ENCODE data around the gene ABCC2.
"Not testable (repeated sequence)": the region's sequence is repeated elsewhere in the genome, so short reads cannot be mapped to it uniquely, and the experiment has no call there.

ABCC2 gene

DNA sequence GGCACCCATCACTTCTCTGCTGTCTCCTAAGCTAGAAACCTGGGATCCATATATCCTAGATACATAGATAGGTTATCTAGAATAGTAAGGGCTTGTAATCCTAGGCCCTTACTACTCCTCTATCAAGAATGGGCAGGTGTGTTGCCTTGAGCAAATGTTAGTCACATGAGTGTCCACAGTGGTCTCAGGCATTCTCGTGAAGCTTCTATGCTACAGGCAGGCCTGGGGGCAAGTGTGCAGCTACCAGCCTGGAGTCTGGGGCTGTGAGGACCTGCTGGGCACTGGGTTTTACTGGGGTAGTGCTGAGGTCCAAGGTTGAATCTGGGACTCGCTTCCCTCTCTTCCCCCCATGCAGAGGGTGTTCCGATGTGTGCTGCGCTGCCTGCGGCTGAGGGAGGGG lies 91.4 kb downstream of the ABCC2 start:
- no peaks in the 10 kb centered on the region for H3K9me3 ChIP-seq (ENCODE audit: control insufficient read depth, insufficient read depth, low read depth, low read length)
- H3K36me3 ChIP-seq (ENCODE audit: control insufficient read depth, insufficient read depth, low read length): peaks cover 37% of the 10 kb centered on the region
- no peaks in the 10 kb centered on the region; the same call in 1 of the 2 replicates for H3K4me1 ChIP-seq (ENCODE audit: control insufficient read depth, insufficient read depth, low read length)
- no peak overlapping the region for H3K27ac ChIP-seq (ENCODE audit: low read depth, low read length)
- no peak overlapping the region for H3K9ac ChIP-seq (ENCODE audit: low read length)
- H3K4me3 ChIP-seq (ENCODE audit: low read depth, low read length): no peak overlapping the region
- no peaks in the 10 kb centered on the region for H3K27me3 ChIP-seq (ENCODE audit: control insufficient read depth, insufficient read depth, low read length)

GRCh38 chr10:99874341-99875085 lies 92.1 kb downstream of the ABCC2 start:
- Histone ChIP-seq H3K36me3 (ENCODE audit: control insufficient read depth, insufficient read depth, low read length) (peaks cover 43% of the 10 kb centered on the region), H3K27ac (ENCODE audit: low read depth, low read length) (no peak overlapping the region), H3K9me3 (ENCODE audit: control insufficient read depth, insufficient read depth, low read depth, low read length) (no peaks in the 10 kb centered on the region), H3K27me3 (ENCODE audit: control insufficient read depth, insufficient read depth, low read length) (no peaks in the 10 kb centered on the region), H3K9ac (ENCODE audit: low read length) (no peak overlapping the region), H3K4me3 (ENCODE audit: low read depth, low read length) (no peak overlapping the region), H3K4me1 (ENCODE audit: control insufficient read depth, insufficient read depth, low read length) (no peaks in the 10 kb centered on the region; the same call in 1 of the 2 replicates)

- no peak overlapping the region for H3K9ac ChIP-seq (ENCODE audit: low read length)
- peaks cover 53% of the 10 kb centered on the region for H3K36me3 ChIP-seq (ENCODE audit: control insufficient read depth, insufficient read depth, low read length)
- H3K4me1 ChIP-seq (ENCODE audit: control insufficient read depth, insufficient read depth, low read length): no peaks in the 10 kb centered on the region
- no peaks in the 10 kb centered on the region for H3K9me3 ChIP-seq (ENCODE audit: control insufficient read depth, insufficient read depth, low read depth, low read length)
- H3K4me3 ChIP-seq (ENCODE audit: low read depth, low read length): no peak overlapping the region
- H3K27me3 ChIP-seq (ENCODE audit: control insufficient read depth, insufficient read depth, low read length): no peaks in the 10 kb centered on the region
- no peak overlapping the region for H3K27ac ChIP-seq (ENCODE audit: low read depth, low read length)
Measured at GRCh38 chr10:99875473-99875872, 93.0 kb downstream of the ABCC2 start.

DNA sequence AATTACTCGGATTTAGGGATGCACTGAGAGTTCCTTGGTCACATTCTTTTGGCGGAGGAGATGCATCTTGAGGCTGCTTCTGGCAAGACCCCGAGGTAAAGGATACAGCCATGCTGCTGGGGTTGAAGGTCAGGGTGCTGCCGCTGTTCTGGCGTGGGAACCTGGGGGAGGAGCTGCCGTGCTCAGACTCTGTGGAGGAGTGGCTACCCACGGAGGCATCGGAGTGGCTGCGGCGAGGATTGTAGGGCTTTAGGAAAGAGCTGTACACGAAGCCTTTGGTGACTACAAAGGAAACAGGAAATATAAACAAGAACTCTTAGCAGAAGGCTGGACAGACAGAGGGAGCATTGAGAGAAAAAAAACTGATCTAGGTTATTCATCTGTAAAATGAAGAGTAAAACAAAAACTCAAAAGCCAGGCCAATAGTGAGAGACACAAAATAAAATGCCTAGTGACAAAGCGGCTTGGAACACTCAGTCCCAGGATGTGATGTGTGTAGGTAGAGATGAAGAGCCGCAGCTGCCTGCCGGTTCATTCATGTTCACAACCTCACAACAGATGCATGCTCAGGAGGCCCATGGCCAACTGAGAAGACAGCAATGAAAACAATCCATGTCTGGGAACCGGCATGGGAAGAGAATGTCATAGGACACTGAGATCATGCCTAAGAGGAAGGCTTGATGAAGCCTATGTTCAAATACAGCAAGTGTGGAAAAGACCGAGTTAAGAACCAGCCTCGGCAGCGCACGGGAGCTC lies 97.8 kb downstream of the ABCC2 start:
- H3K36me3 ChIP-seq (ENCODE audit: control insufficient read depth, insufficient read depth, low read length): peaks cover 99% of the 10 kb centered on the region
- no peak overlapping the region for H3K4me3 ChIP-seq (ENCODE audit: low read depth, low read length)
- no peak overlapping the region for H3K9ac ChIP-seq (ENCODE audit: low read length)
- no peak overlapping the region for H3K27ac ChIP-seq (ENCODE audit: low read depth, low read length)
- H3K27me3 ChIP-seq (ENCODE audit: control insufficient read depth, insufficient read depth, low read length): no peaks in the 10 kb centered on the region
- H3K9me3 ChIP-seq (ENCODE audit: control insufficient read depth, insufficient read depth, low read depth, low read length): no peaks in the 10 kb centered on the region
- no peaks in the 10 kb centered on the region for H3K4me1 ChIP-seq (ENCODE audit: control insufficient read depth, insufficient read depth, low read length)

DNA sequence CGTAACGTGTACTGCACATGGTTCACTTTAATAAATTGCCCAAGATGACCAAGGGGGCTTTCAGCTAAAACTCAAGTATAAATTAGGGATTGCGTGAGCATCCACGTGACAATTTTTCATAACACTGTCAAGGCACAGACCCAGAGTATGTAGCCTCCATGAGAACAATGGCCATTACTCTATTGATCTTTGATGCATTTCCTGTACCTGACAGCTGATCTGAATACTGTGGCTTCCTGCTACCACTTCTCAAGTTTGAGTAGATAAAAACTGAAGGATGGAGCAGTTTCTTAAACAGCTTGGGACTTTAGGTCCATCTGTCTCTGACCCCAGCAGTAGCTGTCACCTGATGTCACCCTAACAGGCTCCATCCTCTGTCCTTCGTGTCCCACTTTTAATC lies 98.9 kb downstream of the ABCC2 start:
- Histone ChIP-seq H3K27me3 (ENCODE audit: control insufficient read depth, insufficient read depth, low read length) (no peaks in the 10 kb centered on the region), H3K9ac (ENCODE audit: low read length) (no peak overlapping the region), H3K27ac (ENCODE audit: low read depth, low read length) (no peak overlapping the region), H3K4me1 (ENCODE audit: control insufficient read depth, insufficient read depth, low read length) (no peaks in the 10 kb centered on the region), H3K9me3 (ENCODE audit: control insufficient read depth, insufficient read depth, low read depth, low read length) (no peaks in the 10 kb centered on the region), H3K4me3 (ENCODE audit: low read depth, low read length) (no peak overlapping the region), H3K36me3 (ENCODE audit: control insufficient read depth, insufficient read depth, low read length) (peaks cover 99% of the 10 kb centered on the region)

GRCh38 chr10:99883523-99883922 lies 101.1 kb downstream of the ABCC2 start:
- H3K27ac ChIP-seq (ENCODE audit: low read depth, low read length): no peak overlapping the region
- no peaks in the 10 kb centered on the region for H3K4me1 ChIP-seq (ENCODE audit: control insufficient read depth, insufficient read depth, low read length)

DNA sequence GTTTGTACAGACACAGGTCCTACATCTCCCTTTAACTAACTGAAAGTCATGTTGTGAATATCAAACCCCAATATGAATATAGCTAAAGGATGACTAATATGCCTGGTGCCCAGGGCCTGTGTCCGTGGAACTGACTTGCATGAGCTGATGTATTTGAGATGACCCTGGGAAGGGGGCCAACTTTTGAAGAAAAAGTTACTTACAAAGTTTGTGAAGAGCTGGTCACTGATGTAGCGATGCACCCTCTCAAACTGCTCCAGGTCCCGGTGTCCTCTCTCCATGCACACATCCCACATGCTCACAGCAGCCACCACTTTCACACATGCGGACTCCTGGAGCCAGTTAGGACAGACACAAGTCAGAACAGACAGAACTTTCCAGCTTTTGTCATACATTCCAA lies 106.2 kb downstream of the ABCC2 start:
- Histone ChIP-seq H3K27me3 (ENCODE audit: control insufficient read depth, insufficient read depth, low read length) (no peaks in the 10 kb centered on the region), H3K4me3 (ENCODE audit: low read depth, low read length) (no peak overlapping the region), H3K9ac (ENCODE audit: low read length) (no peak overlapping the region), H3K36me3 (ENCODE audit: control insufficient read depth, insufficient read depth, low read length) (peaks cover 83% of the 10 kb centered on the region), H3K4me1 (ENCODE audit: control insufficient read depth, insufficient read depth, low read length) (no peaks in the 10 kb centered on the region), H3K27ac (ENCODE audit: low read depth, low read length) (no peak overlapping the region), H3K9me3 (ENCODE audit: control insufficient read depth, insufficient read depth, low read depth, low read length) (peaks cover 5% of the 10 kb centered on the region; the same call in 1 of the 2 replicates)

More at GRCh38 chr10:99883523-99883922, 101.1 kb downstream of the ABCC2 start:
- no peak overlapping the region for H3K9ac ChIP-seq (ENCODE audit: low read length)
- no peaks in the 10 kb centered on the region for H3K27me3 ChIP-seq (ENCODE audit: control insufficient read depth, insufficient read depth, low read length)
- H3K4me3 ChIP-seq (ENCODE audit: low read depth, low read length): no peak overlapping the region
- H3K36me3 ChIP-seq (ENCODE audit: control insufficient read depth, insufficient read depth, low read length): peaks cover 99% of the 10 kb centered on the region
- H3K9me3 ChIP-seq (ENCODE audit: control insufficient read depth, insufficient read depth, low read depth, low read length): no peaks in the 10 kb centered on the region

GRCh38 chr10:99894613-99895012 lies 112.2 kb downstream of the ABCC2 start:
- H3K4me3 ChIP-seq (ENCODE audit: low read depth, low read length): no peak overlapping the region
- peaks cover 84% of the 10 kb centered on the region for H3K36me3 ChIP-seq (ENCODE audit: control insufficient read depth, insufficient read depth, low read length)
- no peaks in the 10 kb centered on the region for H3K4me1 ChIP-seq (ENCODE audit: control insufficient read depth, insufficient read depth, low read length)
- no peak overlapping the region for H3K27ac ChIP-seq (ENCODE audit: low read depth, low read length)
- no peaks in the 10 kb centered on the region for H3K27me3 ChIP-seq (ENCODE audit: control insufficient read depth, insufficient read depth, low read length)
- no peak overlapping the region for H3K9ac ChIP-seq (ENCODE audit: low read length)
- H3K9me3 ChIP-seq (ENCODE audit: control insufficient read depth, insufficient read depth, low read depth, low read length): peaks cover 6% of the 10 kb centered on the region; the same call in 1 of the 2 replicates

- H3K4me3 ChIP-seq (ENCODE audit: low read depth, low read length); H3K9me3 ChIP-seq (ENCODE audit: control insufficient read depth, insufficient read depth, low read depth, low read length); H3K4me1 ChIP-seq (ENCODE audit: control insufficient read depth, insufficient read depth, low read length); H3K27ac ChIP-seq (ENCODE audit: low read depth, low read length); H3K27me3 ChIP-seq (ENCODE audit: control insufficient read depth, insufficient read depth, low read length); H3K9ac ChIP-seq (ENCODE audit: low read length): not testable (repeated sequence)
- peaks cover 84% of the 10 kb centered on the region for H3K36me3 ChIP-seq (ENCODE audit: control insufficient read depth, insufficient read depth, low read length)
Measured at GRCh38 chr10:99895066-99895465, 112.6 kb downstream of the ABCC2 start.

DNA sequence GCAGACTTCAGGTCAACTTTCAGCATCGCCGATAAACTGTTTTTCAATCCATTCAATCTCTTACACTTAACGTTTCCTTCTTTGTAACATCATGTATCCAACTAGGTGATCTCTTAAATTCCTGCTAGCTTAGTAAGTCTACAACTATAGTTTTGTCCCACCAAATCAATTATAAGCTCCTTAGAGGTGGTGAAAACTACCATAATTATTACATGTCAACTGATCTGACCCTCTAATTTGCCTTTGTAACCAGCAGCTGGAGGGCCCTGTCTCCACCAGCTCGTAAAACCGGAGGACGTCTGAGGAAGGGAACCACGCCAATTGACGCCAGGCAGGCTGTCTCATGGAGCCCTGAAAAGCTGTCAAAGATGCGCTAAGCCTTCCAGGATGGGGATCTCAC lies 113.4 kb downstream of the ABCC2 start:
- Histone ChIP-seq H3K27ac (ENCODE audit: low read depth, low read length) (no peak overlapping the region), H3K9ac (ENCODE audit: low read length) (no peak overlapping the region), H3K36me3 (ENCODE audit: control insufficient read depth, insufficient read depth, low read length) (peaks cover 84% of the 10 kb centered on the region), H3K27me3 (ENCODE audit: control insufficient read depth, insufficient read depth, low read length) (no peaks in the 10 kb centered on the region), H3K4me3 (ENCODE audit: low read depth, low read length) (no peak overlapping the region), H3K9me3 (ENCODE audit: control insufficient read depth, insufficient read depth, low read depth, low read length) (peaks cover 2% of the 10 kb centered on the region; the same call in 1 of the 2 replicates), H3K4me1 (ENCODE audit: control insufficient read depth, insufficient read depth, low read length) (no peaks in the 10 kb centered on the region)

All from HUES6 (cell line).